ENCODE measurements around the gene GPR84.

Gene GPR84

DNA sequence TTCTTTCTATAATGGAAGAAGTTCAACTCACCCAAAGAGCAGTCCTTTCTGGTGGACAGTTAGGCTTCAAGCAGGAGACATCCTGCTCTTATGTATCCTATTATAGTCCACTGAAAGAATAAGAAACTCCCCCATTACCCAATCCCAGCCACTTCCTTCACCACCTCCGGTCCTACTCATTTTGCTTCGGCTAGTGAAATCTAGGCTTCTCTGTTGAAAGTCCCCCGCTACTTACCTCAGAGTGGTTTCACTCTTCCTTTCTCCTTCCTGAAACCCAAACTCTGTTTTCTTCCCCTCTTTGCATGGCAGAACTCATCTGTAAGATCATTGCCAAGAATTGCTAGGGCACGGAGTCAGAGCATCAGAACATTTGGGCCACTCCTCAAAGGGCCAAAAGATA, at the start of gene GPR84:
GPR84 (minus strand) TSS at position 74 of the 400 bp plus-strand sequence. CDS start 635 bp downstream, outside the sequence.
- DNase-seq (ENCODE audit: low spot score), result no peak

DNA sequence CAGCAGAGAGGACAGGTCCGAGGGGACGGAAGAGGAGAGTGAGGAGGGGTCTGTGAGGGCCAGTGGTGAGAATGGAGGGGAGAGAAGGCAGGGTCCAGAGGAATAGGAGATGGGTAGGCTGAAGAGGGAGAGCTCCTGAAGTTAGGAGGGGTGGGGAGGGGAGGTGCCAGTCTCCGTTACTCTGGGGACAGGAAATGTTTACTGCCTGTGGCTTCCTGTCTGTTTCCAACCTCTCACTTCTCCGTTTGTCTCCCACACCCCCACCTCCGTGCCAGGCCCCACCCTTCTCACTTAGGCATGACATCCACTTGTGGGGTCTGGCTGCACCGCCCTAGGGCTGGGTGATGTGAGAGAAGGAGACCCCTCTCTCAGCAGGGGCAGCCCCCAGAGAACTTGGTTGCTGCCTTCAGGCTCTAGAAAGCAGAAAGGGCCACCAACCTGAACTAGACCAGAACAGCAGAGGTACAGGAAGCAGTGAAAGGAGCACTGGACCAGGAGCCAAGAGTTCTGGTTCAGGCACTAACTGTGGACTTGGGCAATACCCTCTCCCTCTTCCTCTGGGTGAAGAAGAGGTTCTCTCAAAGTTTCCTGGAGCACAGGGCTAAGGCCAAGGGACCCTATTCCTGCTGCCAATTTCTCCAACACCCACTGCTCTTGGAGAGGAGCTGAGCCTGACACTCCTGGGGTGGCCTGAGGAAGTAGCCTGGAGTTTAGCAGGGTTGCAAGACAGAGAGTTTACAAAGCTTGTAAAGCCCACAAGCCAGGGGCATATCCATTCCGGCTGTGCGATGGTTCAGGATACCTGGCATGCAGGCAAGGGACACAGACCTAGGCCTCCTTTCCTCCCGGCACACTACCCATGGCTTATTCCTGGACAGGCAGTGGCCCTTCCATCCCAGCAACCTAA, 49.3 kb upstream of the GPR84 start:
- DNase-seq (ENCODE audit: low spot score), result no peak

- DNase-seq (ENCODE audit: low spot score), result no peak
Measured at GRCh38 chr12:54412786-54413185, 48.5 kb upstream of the GPR84 start.

GRCh38 chr12:54412348-54412747, 48.1 kb upstream of the GPR84 start:
- no peak for DNase-seq (ENCODE audit: low spot score)

DNA sequence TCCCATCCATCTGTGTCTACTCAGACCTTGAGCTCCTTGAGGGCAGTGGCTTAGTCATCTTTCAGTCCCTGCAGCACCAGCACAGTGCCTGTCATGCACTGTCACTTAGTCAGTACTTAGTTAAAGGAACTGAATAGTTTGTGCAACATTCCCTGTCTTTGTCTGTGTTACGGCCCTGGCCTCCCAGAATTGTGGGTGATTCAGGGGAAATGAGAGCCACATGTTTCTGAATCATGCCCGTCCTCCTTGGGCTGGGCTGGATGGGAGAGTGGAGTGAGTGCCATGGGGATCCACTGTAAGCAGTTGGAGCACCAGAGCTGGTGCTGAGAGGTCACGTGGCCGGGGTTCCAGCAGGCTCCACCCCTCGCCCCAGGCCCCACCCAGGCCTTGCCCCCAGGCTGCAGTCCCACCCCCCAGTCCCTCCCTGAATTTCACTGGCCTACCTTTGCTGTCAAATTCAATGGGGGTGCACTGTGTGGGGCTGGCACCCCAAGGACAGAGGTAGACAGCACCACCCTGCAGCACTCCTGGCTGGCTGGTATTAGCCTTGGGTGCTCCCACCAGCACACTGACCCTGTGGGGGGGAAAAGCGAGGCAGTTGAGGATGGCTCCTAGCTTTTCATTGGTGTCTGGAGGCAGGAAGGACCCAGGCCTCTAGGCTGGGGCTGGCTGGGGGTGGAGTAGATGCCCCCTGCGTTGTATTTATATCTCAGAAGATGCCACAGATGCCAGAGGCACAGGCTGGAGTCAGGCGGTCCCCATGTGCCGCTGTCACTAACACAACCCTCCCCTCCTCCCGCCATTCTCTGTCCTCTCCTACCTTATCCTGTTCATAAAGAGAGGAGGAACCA, 47.3 kb upstream of the GPR84 start:
- DNase-seq (ENCODE audit: low spot score), result no peak

- no peak for DNase-seq (ENCODE audit: low spot score)
Measured at GRCh38 chr12:54409267-54409666, 45.0 kb upstream of the GPR84 start.

- DNase-seq (ENCODE audit: low spot score), result no peak
Measured at GRCh38 chr12:54407183-54407905, 43.1 kb upstream of the GPR84 start.

GRCh38 chr12:54405573-54405972, 41.3 kb upstream of the GPR84 start:
- no peak for DNase-seq (ENCODE audit: low spot score)

DNA sequence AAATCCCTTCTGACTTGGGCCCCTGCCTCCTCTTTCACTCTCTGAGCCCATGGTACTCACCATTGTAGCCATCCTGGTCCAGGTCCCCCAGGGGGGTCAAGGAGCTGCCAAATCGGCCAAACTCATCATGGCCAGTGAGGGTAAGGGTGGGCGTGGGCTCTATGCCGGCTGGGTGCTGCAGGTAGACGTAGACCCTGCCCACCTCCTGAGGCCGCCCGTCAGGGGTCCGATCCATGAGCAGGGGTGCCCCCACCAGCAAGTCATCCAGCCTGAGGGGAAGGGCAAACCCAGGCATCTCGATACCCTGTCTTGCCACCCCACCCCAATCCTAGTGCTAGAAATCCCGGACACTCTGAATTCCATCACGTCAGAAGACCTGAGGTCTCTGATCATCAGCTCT, 40.8 kb upstream of the GPR84 start:
- DNase-seq (ENCODE audit: low spot score), result no peak

DNA sequence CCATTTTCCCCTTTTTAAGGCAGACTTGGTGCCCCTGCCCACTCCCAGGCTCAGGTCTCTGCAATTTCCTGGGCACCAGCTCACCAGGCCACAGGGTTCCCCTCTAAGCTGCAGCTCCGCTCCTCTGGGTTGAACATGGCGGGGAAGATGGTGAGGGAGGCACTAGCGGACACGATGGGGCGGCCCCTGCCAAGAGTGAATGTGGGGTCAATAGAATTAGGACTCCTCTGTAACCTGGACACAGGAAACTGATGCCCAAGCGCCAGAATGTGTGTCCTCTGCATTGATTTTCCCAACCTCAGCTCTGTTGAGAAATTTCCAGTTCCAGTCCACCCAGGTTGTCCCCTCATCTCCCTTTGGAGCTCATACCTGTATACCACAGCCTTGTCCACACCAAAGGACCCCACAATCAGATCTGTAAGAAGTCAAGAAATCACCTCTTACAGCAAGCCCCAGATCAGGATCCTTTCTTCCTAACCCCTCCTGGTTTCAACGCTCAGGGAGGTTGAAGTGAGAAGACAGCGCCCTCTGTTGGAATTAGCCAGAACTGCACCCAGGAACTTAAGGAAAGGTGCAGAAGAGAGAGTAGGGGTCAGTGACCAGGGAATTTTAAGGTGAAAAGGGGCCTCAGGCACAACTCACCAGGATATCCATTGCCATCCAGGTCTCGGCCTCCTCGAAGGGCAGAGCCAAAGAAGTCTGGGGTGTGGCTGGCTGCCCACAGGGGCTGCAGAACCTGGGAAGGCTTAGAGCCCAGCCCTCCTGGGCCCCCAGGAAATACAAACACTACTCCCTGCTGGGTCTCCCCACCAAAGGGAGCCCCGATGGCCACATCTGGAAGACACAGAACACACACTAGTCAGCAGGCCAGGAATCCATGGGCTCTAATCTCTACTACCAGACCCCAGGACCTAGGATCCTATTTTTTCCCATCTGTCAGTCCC, 40.0 kb upstream of the GPR84 start:
- no peak for DNase-seq (ENCODE audit: low spot score)

GRCh38 chr12:54401119-54401518, 36.8 kb upstream of the GPR84 start:
- DNase-seq (ENCODE audit: low spot score), result no peak

- peak; percentile 92 for DNase-seq (ENCODE audit: low spot score)
Measured at GRCh38 chr12:54398995-54399793, 34.9 kb upstream of the GPR84 start.

- no peak for DNase-seq (ENCODE audit: low spot score)
Measured at GRCh38 chr12:54398218-54398617, 33.9 kb upstream of the GPR84 start.

GRCh38 chr12:54397157-54397556, 32.9 kb upstream of the GPR84 start:
- no peak for DNase-seq (ENCODE audit: low spot score)

GRCh38 chr12:54395545-54395944, 31.3 kb upstream of the GPR84 start:
- DNase-seq (ENCODE audit: low spot score), result no peak

DNA sequence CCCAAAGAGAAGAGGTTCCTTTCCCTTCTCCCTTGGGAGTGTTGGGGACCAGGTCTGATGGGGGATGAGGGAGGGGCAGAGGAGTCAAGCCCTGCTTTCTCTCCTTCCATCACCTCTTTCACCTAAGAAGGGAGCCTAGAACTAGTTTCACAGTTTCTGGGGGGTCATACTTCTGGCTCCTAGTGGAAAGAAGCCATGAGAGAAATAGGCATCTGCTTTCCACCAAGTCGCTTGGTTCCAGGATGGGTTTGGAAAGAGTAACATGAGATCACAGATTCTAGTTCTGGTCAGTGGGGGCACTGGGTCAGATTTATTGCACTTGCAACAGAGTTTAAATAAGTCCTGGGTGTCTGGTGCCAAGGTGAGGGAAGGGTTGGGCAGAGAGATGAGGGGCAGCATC, 30.7 kb upstream of the GPR84 start:
- no peak for DNase-seq (ENCODE audit: low spot score)

DNA sequence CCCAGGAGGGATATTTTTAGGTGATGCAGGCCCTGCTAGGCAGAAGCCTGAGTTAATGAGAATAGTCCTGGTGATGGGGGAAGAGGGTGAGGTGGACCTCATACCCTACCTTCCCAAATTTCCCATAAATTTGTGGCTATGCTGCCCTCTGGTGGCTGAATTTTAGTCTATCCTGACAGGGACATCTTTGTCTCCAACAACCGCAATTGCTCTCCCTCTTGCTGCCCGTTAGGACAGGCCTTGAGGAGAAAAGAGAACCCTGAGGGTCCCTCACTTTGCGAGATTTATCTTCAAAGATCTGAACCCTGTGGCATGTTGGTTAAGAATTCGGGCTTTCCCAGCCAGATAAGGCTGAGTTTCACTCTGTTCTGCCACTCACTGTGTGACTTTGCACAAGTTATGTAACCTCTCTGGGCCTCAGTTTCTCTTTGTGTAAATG, 30.0 kb upstream of the GPR84 start:
- peak; percentile 61 for DNase-seq (ENCODE audit: low spot score)

GRCh38 chr12:54393743-54394142, 29.5 kb upstream of the GPR84 start:
- DNase-seq (ENCODE audit: low spot score), result no peak

- DNase-seq (ENCODE audit: low spot score), result peak; percentile 58
Measured at GRCh38 chr12:54393207-54393609, 28.9 kb upstream of the GPR84 start.
